Body of pancreas (tissue), 4 donors: ENCODE measurements around the gene SPAG6. TPM values are rescaled to one million over a fixed set of nuclear protein-coding genes. Genes with fewer than 3 reads are reported as not detected.

Source experiments
- ATAC-seq: fragments of 150-250 bp; one replicate; pipeline ENCODE4 v1.9.1; 2016
- DNase-seq, 4 donors: peaks; one replicate each; pipeline ENCODE4 v3.0.0-alpha.2; 2019
- H3K27ac ChIP-seq, 4 donors: fragments of 200-600 bp; sonication (generic); 1 replicate in 3 of 4; 2 replicates in 1 of 4; pipeline versions ENCODE4 v1.5.1 to v1.6.1; 2016 to 2019; ENCODE audit warnings: mild to moderate bottlenecking in 1 of 4, mixed read lengths in 1 of 4, moderate library complexity in 1 of 4
- H3K27me3 ChIP-seq, 2 donors: fragments of 200-600 bp; sonication (generic); one replicate each; pipeline ENCODE4 v1.6.0; 2016; ENCODE audit warnings: mild to moderate bottlenecking in 1 of 2
- H3K36me3 ChIP-seq, 2 donors: fragments of 200-600 bp; sonication (generic); replicated peaks in 1 of 2; 2 replicates each; pipeline ENCODE4 v1.5.1; 2016; ENCODE audit warnings: low read depth in 2 of 2; ENCODE audit not compliant: insufficient read depth in 1 of 2
- H3K4me1 ChIP-seq: fragments of 200-600 bp; sonication (generic); one replicate; pipeline ENCODE4 v1.6.0; 2016
- H3K4me3 ChIP-seq, 2 donors: fragments of 200-600 bp; sonication (generic); 1 replicate in 1 of 2; 2 replicates in 1 of 2; pipeline ENCODE4 v1.5.1; 2016 to 2019
- H3K9me3 ChIP-seq, 3 donors: fragments of 200-600 bp; sonication (generic); 1 replicate in 2 of 3; 2 replicates in 1 of 3; pipeline ENCODE4 v1.5.1; 2016
- CTCF ChIP-seq, 7 experiments: fragments of 450-650 bp in 4 of 7; fragments of 200-600 bp in 3 of 7; sonication (generic) in 3 of 7; IDR thresholded peaks; one replicate each; pipeline ENCODE4 v1.5.1; 2016 to 2019; ENCODE audit warnings: antibody characterized with exemption in 7 of 7
- POLR2A ChIP-seq, 3 donors: fragments of 450-650 bp; IDR thresholded peaks; one replicate each; pipeline ENCODE4 v1.6.1; 2016; ENCODE audit warnings: antibody characterized with exemption in 3 of 3, mild to moderate bottlenecking in 2 of 3
- WGBS, 2 donors: methylation state at CpG; one replicate each; pipeline ENCODE4 v1.1.5; 2017; 5-methylcytosine and 5-hydroxymethylcytosine counted together
- intact Hi-C: fragments of 100-400 bp; cut with DNase I; formaldehyde crosslinking; loops from one replicate; pipeline ENCODE4 v1.15.1; 2023
- total RNA-seq, 2 donors: library from RNA; depleted of rRNA; stranded (reverse); fragments of >200 nt; gene quantifications; one replicate each; pipeline ENCODE4 v1.1.0, GENCODE V29; 2016

SPAG6 gene
- total RNA-seq, 2 donors from 2014 or later, result 0.26 TPM; not detected in 1

- peak; percentile 83 for ATAC-seq
- H3K27ac ChIP-seq, result peak within 1 kb of the TSS; percentile 78 to 98 (median 92)
- H3K27me3 ChIP-seq, result no peaks in the 10 kb centered on the region
- no peaks in the 10 kb centered on the region for H3K9me3 ChIP-seq
- peak; percentile 86 to 92 (median 88) for DNase-seq
- peaks cover 35% of the 10 kb centered on the region for H3K4me1 ChIP-seq
- peak within 1 kb of the TSS; percentile 29 to 78 for H3K4me3 ChIP-seq
- TF ChIP-seq CTCF (IDR thresholded peaks at IDR 0.05) (no peak), POLR2A (IDR thresholded peaks at IDR 0.05) (peak; percentile 80 to 91 (median 91))
- intact Hi-C loops, result no loop called here
- H3K36me3 ChIP-seq, result no peaks in the 10 kb centered on the region
- WGBS, 2 donors, result 0% methylated on average over 29 to 51 of the region's 63 CpGs
These were observed 28.8 kb upstream of the SPAG6 start, which contains the start of gene COMMD3 for GRCh38 chr10:22316286-22317075. Gene COMMD3, plus strand, starts transcription at chr10:22316388. Its CDS starts 30 bp downstream, at chr10:22316418.

GRCh38 chr10:22317076-22317370 lies 28.3 kb upstream of the SPAG6 start:
- 5 to 6% methylated on average over 9 of the region's 9 CpGs for WGBS, 2 donors
- Histone ChIP-seq H3K4me3 (peak overlapping the region in 1 of 2 donors; percentile 57), H3K27ac (peak overlapping the region; percentile 78 to 98 (median 92)), H3K27me3 (no peaks in the 10 kb centered on the region), H3K9me3 (no peaks in the 10 kb centered on the region), H3K4me1 (peaks cover 35% of the 10 kb centered on the region), H3K36me3 (no peaks in the 10 kb centered on the region)
- TF ChIP-seq POLR2A (IDR thresholded peaks at IDR 0.05), result no peak
- no peak for TF ChIP-seq CTCF (IDR thresholded peaks at IDR 0.05)
- DNase-seq (peak in 1 of 4 donors; percentile 26), ATAC-seq (no peak)
- intact Hi-C loops, result no loop called here

DNA sequence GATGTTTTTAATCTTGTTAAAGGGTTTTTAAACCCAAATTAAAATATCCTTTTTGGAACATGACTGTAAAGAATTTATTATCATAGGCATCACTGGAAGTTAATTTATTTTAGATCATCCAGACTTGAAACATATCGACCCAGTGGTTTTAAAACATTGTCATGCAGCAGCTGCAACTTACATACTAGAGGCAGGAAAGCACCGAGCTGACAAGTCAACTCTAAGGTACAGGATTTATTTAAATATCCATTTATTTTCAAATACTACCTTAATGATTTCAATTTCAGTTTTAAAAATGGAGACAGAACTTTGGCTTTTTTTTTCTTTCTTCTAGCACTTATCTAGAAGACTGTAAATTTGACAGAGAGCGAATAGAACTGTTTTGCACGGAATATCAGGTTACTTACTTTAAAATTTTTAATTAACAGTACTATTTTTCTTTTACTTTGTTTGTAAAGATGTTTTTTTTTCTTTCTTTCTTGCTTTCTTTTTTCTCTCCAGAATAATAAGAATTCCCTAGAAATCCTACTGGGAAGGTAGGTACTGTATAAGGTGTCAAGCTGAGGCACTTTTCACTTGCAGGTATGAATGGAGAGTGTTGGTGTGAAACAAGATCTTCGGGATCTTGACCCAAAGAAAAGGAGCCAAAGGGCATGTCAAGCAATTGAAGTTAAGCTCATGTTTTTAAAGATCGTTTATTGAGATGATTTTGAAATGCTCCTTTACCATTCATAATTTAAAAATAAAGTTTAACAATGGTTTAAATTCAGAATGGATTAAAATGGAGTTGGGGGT lies 27.3 kb upstream of the SPAG6 start:
- Histone ChIP-seq H3K27me3 (no peaks in the 10 kb centered on the region), H3K4me1 (peaks cover 43% of the 10 kb centered on the region), H3K36me3 (no peaks in the 10 kb centered on the region), H3K27ac (no peak overlapping the region), H3K9me3 (no peaks in the 10 kb centered on the region), H3K4me3 (no peak overlapping the region)
- DNase-seq, result no peak
- ATAC-seq, result no peak
- TF ChIP-seq POLR2A (IDR thresholded peaks at IDR 0.05) (no peak), CTCF (IDR thresholded peaks at IDR 0.05) (no peak)
- WGBS, 2 donors, result 67 to 69% methylated on average over 6 of the region's 6 CpGs
- intact Hi-C loops, result no loop called here

GRCh38 chr10:22318772-22319171 lies 26.5 kb upstream of the SPAG6 start:
- H3K9me3 ChIP-seq, result no peaks in the 10 kb centered on the region
- H3K4me3 ChIP-seq, result no peak overlapping the region
- no peak overlapping the region for H3K27ac ChIP-seq
- H3K4me1 ChIP-seq, result peaks cover 51% of the 10 kb centered on the region
- no peaks in the 10 kb centered on the region for H3K27me3 ChIP-seq
- DNase-seq, result no peak
- H3K36me3 ChIP-seq, result no peaks in the 10 kb centered on the region
- no peak for ATAC-seq
- intact Hi-C loops, result no loop called here
- TF ChIP-seq CTCF (IDR thresholded peaks at IDR 0.05), result no peak
- no peak for TF ChIP-seq POLR2A (IDR thresholded peaks at IDR 0.05)
- 91 to 94% methylated on average over 3 of the region's 3 CpGs for WGBS, 2 donors
